Lower lobe of right lung (tissue), 2 donors: Measurements from ENCODE around the gene FASN. TPM values are rescaled to one million over a fixed set of nuclear protein-coding genes. Genes with fewer than 3 reads are reported as not detected.
A peak's percentile ranks its signal among the peaks of the same experiment; 100 is the strongest.

Experiments used
- ATAC-seq, 2 donors: fragments of 200-7000 bp; cut with Tn5 transposase; one replicate each; pipeline ENCODE4 v1.9.1; 2020 to 2022; ENCODE audit warnings: mild to moderate bottlenecking in 2 of 2, moderate library complexity in 2 of 2
- DNase-seq: peaks from one replicate; pipeline ENCODE4 v3.0.0-alpha.2; 2020
- H3K27ac ChIP-seq: fragments of 200-600 bp; one replicate; pipeline ENCODE4 v1.8.0; 2022
- H3K27me3 ChIP-seq: fragments of 200-600 bp; one replicate; pipeline ENCODE4 v1.8.0; 2022; ENCODE audit warnings: low read depth
- H3K36me3 ChIP-seq: fragments of 200-600 bp; one replicate; pipeline ENCODE4 v1.8.0; 2022; ENCODE audit warnings: mild to moderate bottlenecking
- H3K4me1 ChIP-seq: fragments of 200-600 bp; one replicate; pipeline ENCODE4 v1.8.0; 2022
- H3K4me3 ChIP-seq: fragments of 200-600 bp; one replicate; pipeline ENCODE4 v1.8.0; 2022; ENCODE audit warnings: mild to moderate bottlenecking
- H3K9me3 ChIP-seq: fragments of 200-600 bp; one replicate; pipeline ENCODE4 v1.8.0; 2022
- intact Hi-C: fragments of 100-400 bp; cut with DNase I; formaldehyde crosslinking; loops from one replicate; pipeline ENCODE4 v1.11.0; 2022
- total RNA-seq: library from RNA; stranded (reverse); fragmentation: NEBNext Ultra II Directional; extraction: Animal tissue kit (Norgen Biotek cat#: 25700); gene quantifications from one replicate; pipeline ENCODE4 v1.2.1, GENCODE V29; 2021
- TF ChIP-seq, protein P1 (sequence below): fragments of 200-600 bp; IDR thresholded peaks from one replicate; pipeline ENCODE4 v1.8.0; 2022; ENCODE audit warnings: antibody characterized with exemption, mild to moderate bottlenecking
- donor health status: DM: no; HTN: yes; CAD: no; lungs with severe emphysema.

FASN gene
- total RNA-seq, 1 donor from 2014 or later = 302 TPM

DNA sequence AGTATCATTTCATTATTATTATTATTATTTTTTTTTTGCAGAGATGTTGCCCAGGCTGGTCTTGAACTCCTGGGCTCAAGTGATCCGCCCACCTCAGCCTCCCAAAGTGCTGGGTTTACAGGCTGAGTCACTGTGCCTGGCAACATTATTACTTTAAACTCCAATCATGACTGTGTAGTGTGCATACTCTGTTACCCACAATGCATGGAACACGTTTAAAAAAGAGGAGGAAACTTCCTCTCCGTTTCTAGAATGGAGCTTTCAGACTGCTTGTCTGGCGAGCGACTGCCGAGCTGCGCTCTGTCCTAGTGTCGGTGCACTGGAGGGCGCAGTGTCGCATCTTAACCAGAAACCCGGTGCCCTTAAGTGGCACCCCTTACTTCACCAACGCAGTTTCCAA is 22.1 kb upstream of the FASN start:
- peak in 1 of 2 donors; percentile 10 for ATAC-seq
- intact Hi-C loops = no loop called here
- no peak for DNase-seq

DNA sequence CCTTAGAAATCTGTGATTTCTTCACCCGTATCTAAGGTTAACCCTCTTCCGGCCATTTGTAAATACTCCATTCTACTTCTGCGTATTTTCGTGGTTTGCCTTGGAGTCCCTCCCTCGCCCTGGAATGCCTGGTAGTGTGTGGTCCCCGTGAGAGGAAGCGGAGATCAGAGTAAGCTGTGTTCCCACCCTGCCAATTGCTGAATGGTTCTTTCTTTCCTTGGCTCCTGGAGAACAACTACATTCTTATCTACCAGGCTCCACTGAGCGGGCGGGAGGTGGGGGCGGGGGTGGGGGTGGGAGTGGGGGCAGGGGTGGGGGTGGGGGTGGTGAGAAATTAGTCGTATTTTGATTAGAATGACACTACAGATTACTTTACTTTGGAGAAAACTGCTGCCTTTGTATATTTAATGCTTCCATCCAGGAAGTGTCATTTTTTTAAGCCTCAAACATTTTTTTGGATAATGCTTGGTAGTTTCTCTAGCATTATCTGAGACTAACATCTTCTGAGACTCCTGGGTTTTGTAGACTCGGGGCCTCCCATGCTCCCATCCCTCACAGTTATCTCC is 20.9 kb upstream of the FASN start:
- H3K9me3 ChIP-seq = no peaks in the 10 kb centered on the region
- TF ChIP-seq, protein P1, sequence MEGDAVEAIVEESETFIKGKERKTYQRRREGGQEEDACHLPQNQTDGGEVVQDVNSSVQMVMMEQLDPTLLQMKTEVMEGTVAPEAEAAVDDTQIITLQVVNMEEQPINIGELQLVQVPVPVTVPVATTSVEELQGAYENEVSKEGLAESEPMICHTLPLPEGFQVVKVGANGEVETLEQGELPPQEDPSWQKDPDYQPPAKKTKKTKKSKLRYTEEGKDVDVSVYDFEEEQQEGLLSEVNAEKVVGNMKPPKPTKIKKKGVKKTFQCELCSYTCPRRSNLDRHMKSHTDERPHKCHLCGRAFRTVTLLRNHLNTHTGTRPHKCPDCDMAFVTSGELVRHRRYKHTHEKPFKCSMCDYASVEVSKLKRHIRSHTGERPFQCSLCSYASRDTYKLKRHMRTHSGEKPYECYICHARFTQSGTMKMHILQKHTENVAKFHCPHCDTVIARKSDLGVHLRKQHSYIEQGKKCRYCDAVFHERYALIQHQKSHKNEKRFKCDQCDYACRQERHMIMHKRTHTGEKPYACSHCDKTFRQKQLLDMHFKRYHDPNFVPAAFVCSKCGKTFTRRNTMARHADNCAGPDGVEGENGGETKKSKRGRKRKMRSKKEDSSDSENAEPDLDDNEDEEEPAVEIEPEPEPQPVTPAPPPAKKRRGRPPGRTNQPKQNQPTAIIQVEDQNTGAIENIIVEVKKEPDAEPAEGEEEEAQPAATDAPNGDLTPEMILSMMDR = no peak
- no peaks in the 10 kb centered on the region for H3K27me3 ChIP-seq
- intact Hi-C loops = no loop called here
- H3K4me3 ChIP-seq = no peak overlapping the region
- H3K27ac ChIP-seq = peak overlapping the region; percentile 80
- peaks cover 8% of the 10 kb centered on the region for H3K4me1 ChIP-seq
- H3K36me3 ChIP-seq = peaks cover 9% of the 10 kb centered on the region
- ATAC-seq = peak; percentile 77
- DNase-seq = no peak

More for the DNA sequence above, 22.1 kb upstream of the FASN start:
- H3K27ac ChIP-seq = no peak overlapping the region
- TF ChIP-seq, protein P1 = no peak
- H3K9me3 ChIP-seq = no peaks in the 10 kb centered on the region
- H3K4me1 ChIP-seq = peaks cover 8% of the 10 kb centered on the region
- H3K27me3 ChIP-seq = no peaks in the 10 kb centered on the region
- H3K4me3 ChIP-seq = no peak overlapping the region
- H3K36me3 ChIP-seq = peaks cover 3% of the 10 kb centered on the region

DNA sequence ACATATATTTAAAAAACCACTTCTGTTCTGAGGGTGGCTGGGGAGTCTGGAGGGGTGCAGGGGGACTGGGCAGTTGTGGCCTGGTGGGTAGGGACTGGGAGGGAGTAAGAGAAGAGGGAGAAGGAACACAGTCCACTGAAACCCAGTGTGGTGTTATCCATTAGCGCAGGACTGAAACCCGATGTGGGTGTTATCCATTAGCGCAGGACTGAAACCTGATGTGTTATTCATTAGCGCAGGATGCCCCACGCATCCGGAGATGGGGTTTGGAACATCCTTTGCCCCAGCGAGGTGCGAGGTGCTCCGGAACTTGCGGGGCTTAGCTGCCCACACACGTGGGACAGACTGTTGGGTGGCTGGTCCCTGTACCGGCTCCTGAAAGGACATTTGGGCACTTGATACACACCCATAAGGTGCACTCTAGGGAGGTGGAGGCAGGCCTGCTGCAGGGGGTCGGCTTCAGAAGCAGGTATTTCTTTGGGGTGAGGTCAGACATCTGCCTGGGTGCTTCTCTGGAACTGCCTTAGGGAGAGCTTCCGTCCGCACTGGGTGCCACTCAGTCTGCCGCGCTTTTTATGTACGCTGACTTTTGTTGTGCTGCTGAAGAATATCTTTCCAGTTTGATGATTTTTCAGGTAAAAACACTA is 20.3 kb upstream of the FASN start:
- intact Hi-C loops = no loop called here
- H3K27ac ChIP-seq = peak overlapping the region; percentile 80
- peaks cover 8% of the 10 kb centered on the region for H3K4me1 ChIP-seq
- peaks cover 7% of the 10 kb centered on the region for H3K36me3 ChIP-seq
- TF ChIP-seq, protein P1 = no peak
- H3K9me3 ChIP-seq = no peaks in the 10 kb centered on the region
- ATAC-seq = peak; percentile 19 to 39
- no peak overlapping the region for H3K4me3 ChIP-seq
- no peaks in the 10 kb centered on the region for H3K27me3 ChIP-seq
- no peak for DNase-seq

DNA sequence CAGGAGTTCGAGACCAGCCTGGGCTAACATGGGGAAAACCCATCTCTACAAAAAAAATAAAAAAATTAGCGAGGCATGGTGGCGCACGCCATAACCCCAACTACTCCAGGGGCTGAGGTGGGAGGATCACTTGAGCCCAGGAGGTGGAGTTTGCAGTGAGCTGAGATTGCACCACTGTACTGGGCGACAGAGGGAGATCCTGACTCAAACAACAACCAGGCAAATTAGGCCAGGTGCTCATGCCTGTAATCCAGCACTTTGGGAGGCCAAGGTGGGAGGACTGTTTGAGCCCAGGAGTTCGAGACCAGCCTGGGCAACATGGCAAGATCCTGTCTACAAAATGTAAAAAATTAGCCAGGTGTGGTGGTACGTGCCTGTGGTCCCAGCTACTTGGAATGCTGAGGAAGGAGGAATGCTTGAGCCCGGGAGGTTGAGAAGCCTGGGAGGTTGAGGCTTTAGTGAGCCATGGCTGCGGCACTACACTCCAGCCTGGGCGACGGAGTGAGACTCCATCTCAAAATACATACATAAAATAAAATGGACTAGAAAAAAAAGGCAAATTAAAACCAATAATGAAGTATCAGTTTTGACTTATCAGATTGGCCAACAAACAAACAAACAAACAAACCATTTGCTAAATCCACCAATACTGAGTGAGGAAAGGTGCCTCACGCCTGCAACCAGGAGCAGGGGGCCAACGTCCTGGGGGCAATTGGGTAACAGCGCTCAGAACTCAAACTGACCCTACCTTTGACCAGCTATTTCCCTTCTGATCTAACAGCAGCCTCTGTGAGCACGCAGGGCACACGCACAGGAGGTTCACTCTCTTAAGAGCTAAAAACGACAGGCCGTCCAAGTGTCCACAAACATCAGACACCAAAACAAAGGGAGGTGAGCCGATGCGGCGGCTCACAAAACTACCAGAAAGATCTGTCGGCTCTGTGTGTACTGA is 19.4 kb upstream of the FASN start:
- no peak for ATAC-seq
- intact Hi-C loops = no loop called here

DNA sequence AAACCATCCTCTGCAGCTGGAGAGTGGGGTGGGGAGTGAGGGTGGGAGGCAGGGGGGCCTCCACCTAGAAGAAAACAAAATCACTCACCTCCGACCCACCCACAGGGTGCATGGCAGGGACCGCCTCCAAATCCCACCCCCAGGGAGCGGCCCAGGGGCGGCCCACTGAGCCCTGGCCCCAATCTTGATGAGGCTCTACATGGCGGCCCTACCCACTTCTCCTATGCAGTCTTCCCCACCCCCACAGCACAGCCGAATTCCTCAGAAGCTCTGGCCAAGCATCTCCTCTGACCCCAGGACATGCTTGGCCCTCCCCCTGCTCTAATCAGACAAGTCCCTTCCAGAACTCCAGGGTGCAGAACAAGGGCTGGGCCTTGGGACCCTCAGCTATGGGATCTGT is 18.2 kb upstream of the FASN start:
- TF ChIP-seq, protein P1 = no peak
- H3K27me3 ChIP-seq = no peaks in the 10 kb centered on the region
- no peak overlapping the region for H3K27ac ChIP-seq
- no peaks in the 10 kb centered on the region for H3K9me3 ChIP-seq
- peaks cover 6% of the 10 kb centered on the region for H3K36me3 ChIP-seq
- no peak for DNase-seq
- ATAC-seq = no peak
- intact Hi-C loops = no loop called here
- peaks cover 8% of the 10 kb centered on the region for H3K4me1 ChIP-seq
- no peak overlapping the region for H3K4me3 ChIP-seq

More for the DNA sequence above, 19.4 kb upstream of the FASN start:
- Histone ChIP-seq H3K4me3 (no peak overlapping the region), H3K9me3 (no peaks in the 10 kb centered on the region), H3K27ac (peak overlapping the region; percentile 80), H3K4me1 (peaks cover 8% of the 10 kb centered on the region), H3K36me3 (peaks cover 6% of the 10 kb centered on the region), H3K27me3 (no peaks in the 10 kb centered on the region)
- TF ChIP-seq, protein P1 = no peak
- DNase-seq = no peak
